Stimulated activated CD8-positive, alpha-beta memory T cell treated with anti-CD3 and anti-CD28 coated beads, Interleukin-7, amount 100 ng/mL, for 1 hour (primary cell): ENCODE results near the gene NADK2.
"Not testable (repeated sequence)": the region's sequence is repeated elsewhere in the genome, so short reads cannot be mapped to it uniquely, and the experiment has no call there.

Experiments used
- DNase-seq, 2 donors: peaks; one replicate each; pipeline ENCODE4 v3.0.0-alpha.2; 2020; ENCODE audit warnings: low read depth in 2 of 2

Gene NADK2

GRCh38 chr5:36241631-36242533 is at the start of gene NADK2:
NADK2 (minus strand) TSS chr5:36241925; CDS start chr5:36241798, 127 bp downstream.
- peak; percentile 77 to 80 for DNase-seq

- DNase-seq: no peak
These were observed 44.3 kb upstream of the NADK2 start for GRCh38 chr5:36285837-36286615.

- not testable (repeated sequence) for DNase-seq
These were observed 42.0 kb upstream of the NADK2 start for GRCh38 chr5:36283775-36284174.

- DNase-seq: no peak
These were observed 39.9 kb upstream of the NADK2 start for GRCh38 chr5:36281626-36282025.

- DNase-seq: no peak
These were observed 37.5 kb upstream of the NADK2 start for GRCh38 chr5:36279054-36279698.

GRCh38 chr5:36277521-36278176 is 35.9 kb upstream of the NADK2 start:
- no peak for DNase-seq

- DNase-seq: no peak
These were observed 35.1 kb upstream of the NADK2 start for GRCh38 chr5:36276864-36277263.

- no peak for DNase-seq
These were observed 32.2 kb upstream of the NADK2 start for GRCh38 chr5:36273809-36274526.

- DNase-seq: no peak
These were observed 30.5 kb upstream of the NADK2 start for GRCh38 chr5:36272136-36272690.

- DNase-seq: no peak
These were observed 29.3 kb upstream of the NADK2 start for GRCh38 chr5:36270876-36271575.

GRCh38 chr5:36270175-36270574 is 28.4 kb upstream of the NADK2 start:
- DNase-seq: no peak

- no peak for DNase-seq
These were observed 27.8 kb upstream of the NADK2 start for GRCh38 chr5:36269478-36269877.

- DNase-seq: no peak
These were observed 26.2 kb upstream of the NADK2 start for GRCh38 chr5:36267905-36268304.

- no peak for DNase-seq
These were observed 22.6 kb upstream of the NADK2 start for GRCh38 chr5:36264202-36264760.

- DNase-seq: no peak
These were observed 19.5 kb upstream of the NADK2 start for GRCh38 chr5:36261186-36261585.

GRCh38 chr5:36253575-36253974 is 11.8 kb upstream of the NADK2 start:
- no peak for DNase-seq

GRCh38 chr5:36252722-36253365 is 11.1 kb upstream of the NADK2 start:
- DNase-seq: no peak

- no peak for DNase-seq
These were observed 9.5 kb upstream of the NADK2 start for GRCh38 chr5:36251218-36251617.

- no peak for DNase-seq
These were observed 8.7 kb upstream of the NADK2 start for GRCh38 chr5:36250427-36250826.
